Left ventricle myocardium superior (tissue), 1 donor: ENCODE data around the gene PPFIA1. TPM values are rescaled to one million over a fixed set of nuclear protein-coding genes. Genes with fewer than 3 reads are reported as not detected.
"Not testable (repeated sequence)": the region's sequence is repeated elsewhere in the genome, so short reads cannot be mapped to it uniquely, and the experiment has no call there.

Source experiments
- ATAC-seq: fragments of 200-7000 bp; cut with Tn5 transposase; one replicate; pipeline ENCODE4 v1.9.1; 2020; ENCODE audit warnings: mild to moderate bottlenecking, moderate library complexity
- DNase-seq: peaks from one replicate; pipeline ENCODE4 v3.0.0-alpha.2; 2020
- intact Hi-C: fragments of 100-400 bp; cut with micrococcal nuclease; formaldehyde crosslinking; loops from one replicate; pipeline ENCODE4 v1.11.0; 2022
- total RNA-seq: library from RNA; stranded (reverse); fragmentation: NEBNext Ultra II Directional; extraction: Animal tissue kit (Norgen Biotek cat#: 25700); gene quantifications from one replicate; pipeline ENCODE4 v1.2.1, GENCODE V29; 2021
- donor health status: DM: no; HTN: yes; CAD: no; lungs with severe emphysema.

The PPFIA1 gene
- total RNA-seq, 1 donor from 2014 or later, result 46.8 TPM

DNA sequence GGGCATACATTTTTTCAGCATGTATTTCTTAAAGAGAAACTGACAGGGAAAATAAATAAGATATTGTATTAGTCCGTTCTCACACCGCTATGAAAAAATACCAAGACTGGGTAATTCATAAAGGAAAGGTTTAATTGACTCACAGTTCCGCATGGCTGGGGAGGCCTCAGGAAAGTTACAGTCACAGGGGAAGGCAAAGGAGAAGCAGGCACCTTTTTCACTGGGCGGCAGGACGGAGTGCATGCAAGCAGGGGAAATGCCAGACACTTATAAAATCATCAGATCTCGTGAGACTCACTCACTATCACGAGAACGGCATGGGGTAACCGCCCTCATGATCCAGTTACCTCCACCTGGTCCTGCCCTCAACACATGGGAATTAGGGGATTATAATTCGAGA lies 44.2 kb downstream of the PPFIA1 start:
- intact Hi-C loops, result no loop called here
- no peak for DNase-seq
- ATAC-seq, result no peak

DNA sequence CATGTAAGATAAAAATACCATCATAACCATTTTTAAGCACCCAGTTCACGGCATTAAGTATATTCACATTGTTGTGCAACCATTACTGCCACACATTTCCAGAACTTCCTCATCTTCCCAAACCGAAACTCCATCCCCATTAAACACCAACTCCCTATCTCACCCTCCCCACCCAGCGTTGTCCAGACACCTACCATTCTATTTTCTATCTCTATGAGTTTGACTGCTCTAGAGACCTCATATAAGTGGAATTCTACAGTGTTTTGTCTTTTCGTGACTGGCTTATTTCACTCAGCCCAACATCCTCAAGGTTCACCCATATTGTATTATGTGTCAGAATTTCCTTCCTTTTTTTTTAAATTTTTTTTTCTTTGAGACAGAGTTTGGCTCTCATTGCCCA lies 45.2 kb downstream of the PPFIA1 start:
- ATAC-seq, result no peak
- intact Hi-C loops, result no loop called here

DNA sequence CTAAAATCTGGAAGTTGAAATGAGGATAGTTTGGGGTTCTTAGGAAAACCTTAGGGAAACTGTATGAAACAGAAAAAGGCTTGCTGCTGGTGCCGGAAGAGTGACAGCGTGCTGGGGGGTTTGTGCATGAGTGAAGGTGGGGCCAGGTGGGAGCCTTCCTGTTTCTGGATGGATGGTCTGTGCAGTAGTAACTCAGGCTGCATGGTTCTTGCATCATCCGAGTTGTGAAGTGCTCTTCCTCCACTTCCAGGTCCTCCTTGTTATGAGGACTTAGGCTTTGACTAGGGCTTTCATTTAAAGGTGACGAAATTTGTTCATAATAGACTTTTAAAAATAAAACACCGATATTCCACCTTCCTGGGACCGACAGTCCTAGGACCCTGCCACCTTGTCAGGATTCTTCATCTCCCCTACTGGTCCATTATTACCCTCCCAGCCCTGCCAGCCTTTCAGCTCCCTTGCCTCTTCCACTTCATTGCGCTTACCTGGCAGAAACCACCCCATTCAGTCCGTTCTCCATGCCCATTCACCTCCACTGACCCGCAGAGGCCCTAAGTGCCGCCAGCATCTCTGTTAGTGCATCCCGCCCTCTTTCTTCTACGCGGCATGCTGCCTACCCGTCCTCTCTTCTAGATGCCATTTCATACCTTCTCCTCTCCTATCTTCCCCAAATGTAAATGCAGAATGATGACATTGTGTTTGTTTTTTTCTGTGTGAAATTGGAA lies 47.3 kb downstream of the PPFIA1 start:
- DNase-seq, result no peak
- ATAC-seq, result no peak
- intact Hi-C loops, result no loop called here

More for the DNA sequence above, 45.2 kb downstream of the PPFIA1 start:
- no peak for DNase-seq

DNA sequence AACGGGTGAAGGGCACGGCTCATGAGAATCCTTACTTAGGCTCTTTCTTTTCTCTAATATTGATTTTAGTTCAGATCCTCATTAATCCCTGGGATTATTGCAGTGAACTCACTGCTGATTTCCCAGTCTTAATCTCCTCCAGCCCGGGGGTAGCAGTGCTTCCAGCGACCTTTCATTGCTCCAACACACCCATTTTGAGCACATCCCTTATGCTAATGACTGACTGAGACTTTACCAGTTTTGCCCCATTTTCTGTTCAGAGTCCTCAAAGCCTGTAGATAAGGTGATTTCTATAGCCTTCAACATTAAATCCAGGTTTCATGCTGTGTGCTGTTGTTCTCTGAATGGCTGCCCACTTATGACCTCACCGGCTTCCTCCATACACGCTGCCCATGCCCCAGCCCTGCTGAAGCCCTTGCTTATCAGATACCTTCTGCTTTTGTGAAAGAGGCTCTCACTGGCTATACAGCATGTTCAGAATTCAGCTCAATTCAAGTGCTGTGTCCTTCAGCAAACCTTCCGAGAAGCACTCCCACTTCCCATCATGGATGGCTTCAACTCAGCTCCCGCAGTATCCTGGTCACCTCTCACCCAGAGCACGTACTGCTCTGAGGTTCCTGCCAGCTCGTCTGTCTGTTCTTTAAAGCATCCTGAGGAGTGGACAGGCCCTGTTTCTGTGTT lies 49.0 kb downstream of the PPFIA1 start:
- DNase-seq, result peak; percentile 61
- intact Hi-C loops, result no loop called here
- ATAC-seq, result peak; percentile 87

DNA sequence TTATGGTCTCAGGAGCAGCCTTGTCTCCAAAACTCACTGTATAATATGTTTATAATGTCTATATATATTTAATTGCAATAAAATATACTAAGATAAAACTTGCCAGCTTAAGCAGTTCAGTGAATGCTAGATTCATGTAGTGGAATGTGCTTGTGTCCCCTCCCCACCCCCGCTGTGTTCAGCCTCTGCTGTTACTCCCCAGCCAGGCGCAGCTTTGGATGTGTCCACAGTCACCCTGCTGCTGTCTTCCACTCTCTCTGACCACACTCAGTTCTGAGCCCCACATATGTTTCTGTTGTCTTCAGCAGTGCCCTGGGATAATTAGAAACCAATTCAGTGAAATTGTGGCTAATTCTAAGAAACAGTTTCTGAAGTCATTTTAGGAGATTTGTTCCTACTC lies 52.2 kb downstream of the PPFIA1 start:
- ATAC-seq, result no peak
- intact Hi-C loops, result no loop called here

DNA sequence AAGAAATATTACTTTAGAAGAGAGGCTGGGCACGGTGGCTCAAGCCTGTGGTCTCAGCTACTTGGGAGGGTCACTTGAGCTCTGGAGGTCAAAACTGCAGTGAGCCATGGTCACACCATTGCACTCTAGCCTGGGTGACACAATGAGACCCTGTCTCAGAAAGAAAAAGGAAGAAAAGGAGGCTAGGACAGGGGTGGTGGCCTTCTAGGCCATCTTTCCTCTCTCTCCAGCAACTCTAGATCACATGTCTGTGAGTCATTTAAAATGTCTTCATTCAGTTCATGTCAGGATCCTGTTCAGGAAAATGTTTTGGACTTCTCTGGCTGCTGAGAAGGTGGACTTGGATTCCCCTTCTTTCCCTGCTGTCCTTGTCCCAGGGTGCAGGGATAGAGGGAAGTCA lies 53.3 kb downstream of the PPFIA1 start:
- intact Hi-C loops, result no loop called here
- ATAC-seq (no peak), DNase-seq (no peak)

More for the DNA sequence above, 52.2 kb downstream of the PPFIA1 start:
- no peak for DNase-seq

DNA sequence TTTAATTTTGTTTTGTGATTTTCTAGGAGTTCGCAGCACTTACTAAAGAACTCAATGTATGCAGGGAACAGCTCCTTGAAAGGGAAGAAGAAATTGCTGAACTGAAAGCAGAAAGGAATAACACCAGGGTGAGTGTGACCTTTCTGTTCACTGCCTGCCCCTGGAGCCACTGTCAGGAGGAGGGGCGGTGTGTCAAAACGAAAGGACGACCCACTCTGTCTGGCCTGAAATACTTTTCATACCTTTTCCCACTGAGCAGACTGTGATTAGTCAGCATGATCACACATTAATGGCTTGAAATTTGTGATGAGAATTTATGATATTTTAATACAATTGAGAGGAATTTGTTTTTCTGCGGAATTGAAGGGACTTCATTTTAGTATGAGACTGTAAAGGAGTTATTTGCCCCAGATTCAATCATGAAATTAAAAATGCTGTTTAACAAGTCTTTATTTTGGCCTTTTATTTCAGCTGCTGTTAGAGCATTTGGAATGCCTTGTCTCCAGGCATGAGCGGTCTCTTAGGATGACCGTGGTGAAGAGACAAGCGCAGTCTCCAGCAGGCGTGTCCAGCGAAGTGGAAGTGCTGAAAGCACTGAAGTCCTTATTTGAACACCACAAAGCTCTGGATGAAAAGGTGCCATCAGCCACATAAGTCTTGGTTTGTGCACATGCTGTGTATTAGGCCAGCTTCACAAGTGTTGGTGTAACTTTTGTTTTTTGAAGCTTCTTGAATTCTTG lies 54.1 kb downstream of the PPFIA1 start:
- ATAC-seq (no peak), DNase-seq (no peak)
- intact Hi-C loops, result no loop called here

DNA sequence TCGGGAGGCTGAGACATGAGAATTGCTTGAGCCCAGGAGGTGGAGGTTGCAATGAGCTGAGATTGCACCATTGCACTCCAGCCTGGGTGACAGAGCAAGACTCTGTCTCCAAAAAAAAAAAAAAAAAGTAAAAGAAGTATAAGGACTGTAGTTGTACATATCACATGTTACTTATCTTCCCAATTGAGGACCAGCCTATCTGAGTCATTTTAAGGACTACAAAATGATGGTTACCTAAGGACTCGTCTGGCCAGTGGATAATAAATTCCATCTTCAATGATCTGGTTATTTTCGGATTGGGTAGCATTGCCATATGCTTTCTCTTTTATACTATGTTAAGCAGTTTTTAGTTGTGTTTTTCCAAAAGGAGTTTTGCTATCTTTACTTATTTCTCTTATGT lies 55.3 kb downstream of the PPFIA1 start:
- ATAC-seq (peak; percentile 8), DNase-seq (no peak)
- intact Hi-C loops, result no loop called here

DNA sequence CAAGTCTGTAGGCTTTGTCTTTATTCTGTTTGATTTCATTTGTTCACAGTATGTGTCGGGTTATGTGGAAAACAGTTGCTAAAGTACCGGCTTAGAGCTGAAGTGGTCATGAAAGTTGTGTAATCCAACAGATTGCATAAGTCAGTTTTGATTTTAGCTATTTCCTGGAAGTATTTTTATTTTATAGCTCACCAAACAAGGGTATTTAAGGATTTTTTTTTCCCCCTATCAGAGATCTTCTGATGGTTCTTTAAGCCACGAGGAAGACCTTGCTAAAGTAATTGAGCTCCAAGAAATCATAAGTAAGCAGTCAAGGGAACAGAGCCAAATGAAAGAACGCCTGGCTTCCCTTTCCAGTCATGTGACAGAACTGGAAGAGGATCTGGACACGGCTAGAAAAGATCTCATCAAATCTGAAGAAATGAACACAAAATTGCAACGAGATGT lies 55.9 kb downstream of the PPFIA1 start:
- no peak for DNase-seq
- intact Hi-C loops, result no loop called here
- peak; percentile 80 for ATAC-seq

DNA sequence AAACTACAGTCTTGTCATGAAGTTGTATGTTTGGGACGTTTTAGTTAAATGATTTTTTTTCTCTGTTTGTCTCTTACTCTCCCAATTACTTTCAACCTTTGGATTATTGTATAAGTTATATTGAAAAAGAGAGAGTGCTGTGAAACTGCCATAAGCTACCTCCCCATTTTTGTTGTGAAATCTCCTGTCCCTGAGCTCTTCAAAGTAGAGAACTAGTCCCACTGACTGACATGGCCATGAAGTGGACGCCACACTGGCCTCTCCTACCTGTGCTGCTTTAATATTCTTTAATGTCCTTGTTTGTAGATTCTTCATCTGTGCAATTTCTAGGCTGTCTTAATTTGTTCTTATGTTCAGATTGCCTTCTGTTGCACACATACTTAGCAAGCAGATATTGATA lies 56.3 kb downstream of the PPFIA1 start:
- intact Hi-C loops, result no loop called here
- ATAC-seq (peak; percentile 27), DNase-seq (no peak)

DNA sequence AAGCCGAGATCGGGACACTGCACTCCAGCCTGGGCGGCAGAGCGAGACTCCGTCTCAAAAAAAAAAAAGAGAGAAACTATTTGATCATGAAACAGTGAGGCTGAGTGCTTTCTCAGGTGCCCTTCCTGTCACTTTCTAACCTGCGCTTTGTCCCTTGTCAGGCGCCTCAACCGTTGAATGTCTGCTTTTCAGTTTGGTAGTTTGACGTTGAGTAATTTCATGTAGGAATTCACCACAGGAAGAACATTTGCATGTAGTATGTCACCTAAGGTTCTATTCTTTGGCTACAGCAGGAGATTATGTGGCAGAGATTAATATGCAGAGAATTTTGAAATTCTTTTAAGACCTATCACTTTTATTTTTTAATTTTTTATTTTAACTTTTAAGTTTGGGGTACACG lies 57.2 kb downstream of the PPFIA1 start:
- ATAC-seq (no peak), DNase-seq (no peak)
- intact Hi-C loops, result no loop called here

DNA sequence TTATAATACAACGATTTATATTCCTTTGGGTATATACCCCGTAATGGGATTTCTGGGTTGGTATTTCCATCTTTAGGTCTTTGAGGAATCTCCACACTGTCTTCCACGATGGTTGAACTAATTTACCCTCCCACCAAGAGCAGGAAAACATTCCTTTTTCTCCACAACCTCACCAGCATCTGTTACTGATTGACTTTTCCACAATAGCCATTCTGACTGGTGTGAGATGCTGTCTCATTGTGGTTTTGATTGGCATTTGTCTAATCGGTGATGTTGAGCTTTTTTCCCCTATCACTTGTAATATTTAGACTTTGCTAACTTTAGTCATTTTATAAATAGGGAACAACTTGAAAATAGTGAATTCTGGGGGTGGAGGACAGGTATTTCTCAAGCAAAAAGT lies 58.1 kb downstream of the PPFIA1 start:
- intact Hi-C loops, result no loop called here
- DNase-seq (no peak), ATAC-seq (no peak)

DNA sequence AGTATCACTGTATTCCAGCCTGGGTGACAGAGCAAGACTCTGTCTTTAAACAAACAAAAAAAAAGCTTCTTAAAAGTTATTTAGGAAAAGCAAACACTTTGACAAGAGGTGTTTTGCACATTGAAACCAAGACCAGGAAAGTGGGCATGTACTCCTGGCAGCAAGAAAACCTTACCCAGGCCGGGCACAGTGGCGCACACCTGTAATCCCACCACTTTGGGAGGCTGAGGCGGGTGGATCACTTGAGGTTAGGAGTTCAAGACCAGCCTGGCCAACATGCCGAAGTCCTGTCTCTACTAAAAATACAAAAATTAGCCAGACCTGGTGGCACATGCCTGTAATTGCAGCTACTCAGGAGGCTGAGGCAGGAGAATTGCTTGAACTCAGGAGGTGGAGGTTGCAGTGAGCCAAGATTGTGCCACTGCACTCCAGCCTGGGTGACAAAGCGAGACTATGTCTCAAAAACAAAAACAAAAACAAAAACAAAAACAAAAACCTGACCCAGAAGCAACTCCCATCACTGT lies 60.9 kb downstream of the PPFIA1 start:
- ATAC-seq, intact Hi-C loops, DNase-seq: not testable (repeated sequence)

DNA sequence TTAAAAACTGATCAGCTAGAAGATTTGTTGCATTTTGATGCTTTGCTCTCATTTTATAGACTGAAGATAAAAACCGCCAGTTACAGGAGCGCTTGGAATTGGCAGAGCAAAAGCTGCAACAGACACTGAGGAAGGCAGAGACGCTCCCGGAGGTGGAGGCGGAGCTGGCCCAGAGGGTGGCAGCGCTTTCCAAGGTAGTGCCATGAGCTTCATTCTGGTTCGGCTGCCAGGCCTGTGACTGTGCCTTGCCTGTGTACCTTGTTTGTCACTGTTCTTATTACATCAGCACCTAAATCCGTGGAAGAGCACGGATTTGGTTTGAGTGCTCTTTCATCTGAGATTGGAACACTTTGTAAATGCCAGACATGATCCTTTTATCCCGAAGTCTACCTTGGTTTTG lies 61.4 kb downstream of the PPFIA1 start:
- peak; percentile 71 for DNase-seq
- intact Hi-C loops, result no loop called here
- peak; percentile 93 for ATAC-seq

DNA sequence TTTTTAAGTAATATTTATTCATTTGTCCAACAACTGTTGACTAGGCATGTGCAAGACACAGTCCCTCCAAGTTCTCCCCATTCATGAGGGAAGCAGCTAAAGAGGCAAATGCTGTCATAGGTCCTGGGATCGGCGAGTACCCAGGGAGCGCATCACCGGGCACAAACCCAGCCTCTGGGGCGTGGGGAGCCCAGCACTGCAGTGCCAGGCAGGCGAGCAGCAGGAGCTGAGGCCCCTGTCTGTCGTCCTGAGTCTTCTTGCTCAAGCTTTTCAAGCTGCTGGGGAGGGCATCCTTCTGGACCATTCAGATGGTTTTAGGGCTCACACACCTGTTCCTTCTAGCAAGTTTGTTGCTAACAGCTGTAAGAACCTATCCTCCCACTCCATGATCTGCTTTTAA lies 62.1 kb downstream of the PPFIA1 start:
- DNase-seq, result no peak
- intact Hi-C loops, result no loop called here
- ATAC-seq, result peak; percentile 17

DNA sequence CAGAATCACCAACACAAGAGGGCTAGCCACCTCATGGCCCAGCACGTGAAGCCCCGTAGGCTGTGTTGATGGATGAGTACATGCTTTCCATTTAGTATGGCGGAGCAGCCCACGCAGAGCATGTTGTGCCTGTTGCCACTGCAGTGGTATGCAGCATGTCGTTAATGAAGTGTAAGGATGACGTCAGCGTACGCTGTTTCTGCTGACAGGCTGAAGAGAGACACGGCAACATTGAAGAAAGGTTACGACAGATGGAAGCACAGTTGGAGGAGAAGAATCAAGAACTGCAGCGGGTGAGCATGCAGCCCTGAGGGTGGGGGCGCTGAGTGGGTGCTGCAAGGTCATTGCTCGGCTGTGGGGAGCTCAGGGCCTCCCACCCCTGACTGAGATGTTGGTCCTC lies 62.8 kb downstream of the PPFIA1 start:
- intact Hi-C loops, result no loop called here
- no peak for DNase-seq
- peak; percentile 31 for ATAC-seq

DNA sequence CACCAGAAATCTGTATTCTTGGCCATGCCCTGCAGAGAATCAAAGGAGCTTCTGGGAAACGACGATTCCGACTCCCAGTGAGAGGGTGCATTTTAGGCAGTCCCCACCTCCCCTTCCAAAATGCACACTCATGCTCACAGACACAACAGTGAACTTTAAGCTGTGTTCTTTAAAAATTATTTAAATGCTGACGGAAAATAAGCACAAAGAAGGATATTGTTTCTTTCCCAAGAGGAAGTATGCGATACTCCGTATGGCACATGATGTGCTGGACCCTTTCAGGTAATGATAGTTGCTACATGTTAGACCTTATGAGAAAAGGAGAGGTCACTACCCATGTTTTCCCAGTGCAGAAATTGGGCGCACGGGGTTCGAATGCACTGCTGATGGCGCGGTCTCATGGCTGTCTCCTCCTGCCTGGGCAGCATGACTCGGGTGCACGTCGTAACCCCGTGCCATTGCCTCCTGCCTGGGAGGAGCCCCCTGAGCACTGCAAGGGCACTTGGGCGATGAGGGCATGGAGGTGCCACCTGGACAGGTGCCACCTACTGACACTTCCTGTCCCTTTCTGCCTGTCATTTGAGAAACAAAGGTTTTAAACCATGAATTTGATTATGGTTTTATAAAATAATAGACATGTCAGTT lies 64.0 kb downstream of the PPFIA1 start:
- intact Hi-C loops, result no loop called here
- no peak for ATAC-seq
- no peak for DNase-seq

DNA sequence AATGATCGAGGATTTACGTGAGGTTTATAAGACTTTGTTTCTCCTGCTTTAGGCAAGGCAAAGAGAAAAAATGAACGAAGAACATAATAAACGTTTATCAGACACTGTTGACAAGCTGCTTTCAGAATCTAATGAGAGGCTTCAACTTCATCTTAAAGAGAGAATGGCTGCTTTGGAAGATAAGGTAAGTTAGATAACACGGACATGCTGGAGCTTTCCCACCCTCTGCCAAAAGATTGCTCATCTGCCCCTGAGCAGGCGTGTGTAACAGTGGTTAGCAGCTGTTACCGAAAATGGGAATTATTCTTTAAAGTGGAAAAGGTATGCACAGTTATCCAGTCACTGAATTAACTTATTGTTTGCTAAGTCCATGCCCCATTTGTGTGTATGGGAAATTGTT lies 65.0 kb downstream of the PPFIA1 start:
- ATAC-seq (no peak), DNase-seq (no peak)
- intact Hi-C loops, result no loop called here

DNA sequence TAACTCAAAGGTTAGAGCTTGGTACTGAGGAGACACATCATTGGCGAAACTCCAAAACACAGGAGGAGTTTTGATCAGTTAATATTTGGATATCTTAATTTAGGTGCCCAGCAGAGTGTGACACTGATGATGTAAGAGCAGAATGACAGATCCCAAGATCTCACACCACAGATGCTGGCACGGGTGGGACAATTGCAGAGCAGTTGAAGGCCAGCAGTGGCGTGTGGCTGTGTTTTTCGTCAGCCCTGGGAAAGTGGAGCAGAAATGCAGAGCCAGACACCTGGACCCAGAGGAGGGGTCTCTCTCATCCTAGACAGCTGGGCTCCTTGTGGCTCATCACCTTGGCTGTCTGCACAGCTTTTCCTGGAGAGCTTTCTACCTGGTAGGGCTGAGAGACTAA lies 68.1 kb downstream of the PPFIA1 start:
- DNase-seq (no peak), ATAC-seq (peak; percentile 50)
- intact Hi-C loops, result no loop called here

DNA sequence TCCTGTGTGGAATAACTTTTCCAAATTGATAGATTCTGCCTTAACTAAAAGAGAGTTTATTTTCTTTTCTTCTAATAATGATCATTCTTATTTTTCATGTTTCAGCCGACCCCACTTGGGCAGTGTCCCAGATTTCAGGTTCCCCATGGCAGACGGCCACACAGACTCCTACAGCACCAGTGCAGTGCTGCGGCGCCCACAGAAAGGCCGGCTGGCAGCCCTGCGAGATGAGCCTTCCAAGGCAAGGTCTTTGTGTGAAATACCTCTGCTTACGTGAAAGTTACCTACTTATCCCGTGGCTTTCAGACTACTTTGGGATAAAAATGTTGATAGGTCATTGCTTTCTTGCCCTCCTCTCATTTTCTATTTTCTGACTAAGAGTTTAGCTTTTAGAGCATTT lies 68.6 kb downstream of the PPFIA1 start:
- intact Hi-C loops, result no loop called here
- no peak for DNase-seq
- ATAC-seq, result no peak
